ENCODE data around the gene EYA4.

DNA sequence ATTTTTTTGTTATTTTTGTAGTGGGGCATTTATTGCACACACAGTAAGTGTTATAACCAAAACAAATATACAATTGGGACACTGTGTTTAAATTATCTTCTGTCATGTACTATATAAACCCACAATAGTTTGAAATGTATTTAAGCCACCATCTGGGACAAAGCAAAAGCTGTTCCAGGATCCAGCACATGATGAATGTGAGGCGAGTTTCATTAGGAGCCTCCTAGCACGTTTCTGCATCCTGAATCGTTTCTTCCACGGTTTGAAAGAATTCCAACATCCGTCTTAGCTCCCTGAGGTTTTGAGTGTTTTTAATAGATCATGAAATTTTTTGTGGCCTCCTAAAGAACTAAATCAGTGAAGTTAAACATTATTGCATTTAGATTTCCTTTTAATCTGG is 65.8 kb downstream of the EYA4 start:
- TF ChIP-seq, protein P1, sequence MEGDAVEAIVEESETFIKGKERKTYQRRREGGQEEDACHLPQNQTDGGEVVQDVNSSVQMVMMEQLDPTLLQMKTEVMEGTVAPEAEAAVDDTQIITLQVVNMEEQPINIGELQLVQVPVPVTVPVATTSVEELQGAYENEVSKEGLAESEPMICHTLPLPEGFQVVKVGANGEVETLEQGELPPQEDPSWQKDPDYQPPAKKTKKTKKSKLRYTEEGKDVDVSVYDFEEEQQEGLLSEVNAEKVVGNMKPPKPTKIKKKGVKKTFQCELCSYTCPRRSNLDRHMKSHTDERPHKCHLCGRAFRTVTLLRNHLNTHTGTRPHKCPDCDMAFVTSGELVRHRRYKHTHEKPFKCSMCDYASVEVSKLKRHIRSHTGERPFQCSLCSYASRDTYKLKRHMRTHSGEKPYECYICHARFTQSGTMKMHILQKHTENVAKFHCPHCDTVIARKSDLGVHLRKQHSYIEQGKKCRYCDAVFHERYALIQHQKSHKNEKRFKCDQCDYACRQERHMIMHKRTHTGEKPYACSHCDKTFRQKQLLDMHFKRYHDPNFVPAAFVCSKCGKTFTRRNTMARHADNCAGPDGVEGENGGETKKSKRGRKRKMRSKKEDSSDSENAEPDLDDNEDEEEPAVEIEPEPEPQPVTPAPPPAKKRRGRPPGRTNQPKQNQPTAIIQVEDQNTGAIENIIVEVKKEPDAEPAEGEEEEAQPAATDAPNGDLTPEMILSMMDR (conservative IDR thresholded peaks at IDR 0.05; ENCODE audit: low read length): no peak
- no peak for TF ChIP-seq EZH2phosphoT487 (IDR thresholded peaks at IDR 0.05; ENCODE audit: borderline replicate concordance, low read depth, low read length)

Data from OCI-LY7 (cell line).